Panc1 (cell line): ENCODE results near the gene KRTAP2-3. TPM values are rescaled to one million over a fixed set of nuclear protein-coding genes. Genes with fewer than 3 reads are reported as not detected.

Experiments
- ATAC-seq: fragments of 200-7000 bp; cut with Tn5 transposase; 2 replicates; pipeline ENCODE4 v1.9.1; 2020; ENCODE audit warnings: mild to moderate bottlenecking, moderate library complexity
- BruUV-seq: library from RNA; stranded (reverse); fragments of 400-500 nt; replicated peaks from 2 replicates; lab custom pipeline; 2021; lab: Mats Ljungman, UMichigan
- CTCF ChIA-PET: fragments of 300-600 bp; sonication (Branson Sonifier 250); formaldehyde crosslinking; loops from one replicate; lab custom pipeline; 2022; ENCODE audit warnings: antibody characterized with exemption; lab: Charles Lee
- POLR2A ChIA-PET: fragments of 300-600 bp; sonication (Branson Sonifier 250); formaldehyde crosslinking; loops from one replicate; lab custom pipeline; 2022; ENCODE audit warnings: antibody characterized with exemption; lab: Charles Lee
- DNase-seq: peaks from one replicate; pipeline ENCODE4 v3.0.0-alpha.2; 2010; ENCODE audit warnings: low read depth, low spot score
- H3K27ac ChIP-seq: 2 replicates; pipeline ENCODE4 v1.5.1; 2011; ENCODE audit warnings: mild to moderate bottlenecking, low read length, inconsistent platforms
- H3K27me3 ChIP-seq: fragments of 200-500 bp; sonication (Bioruptor generic); 2 replicates; pipeline ENCODE4 v1.6.0; 2014; ENCODE audit warnings: low read length, inconsistent platforms; ENCODE audit not compliant: control insufficient read depth, insufficient read depth
- H3K36me3 ChIP-seq: fragments of 200-500 bp; sonication (Bioruptor generic); 2 replicates; pipeline ENCODE4 v1.5.1; 2014; ENCODE audit warnings: inconsistent platforms, mild to moderate bottlenecking, low read length, moderate library complexity; ENCODE audit not compliant: control insufficient read depth, insufficient read depth
- H3K4me1 ChIP-seq: 2 replicates; pipeline ENCODE4 v1.5.1; 2011; ENCODE audit warnings: inconsistent platforms, mild to moderate bottlenecking, low read length, moderate library complexity; ENCODE audit not compliant: control insufficient read depth, insufficient read depth
- H3K4me3 ChIP-seq, 2 experiments: 2 replicates each; pipeline ENCODE4 v1.5.1; 2011 to 2012; ENCODE audit warnings: low read depth in 2 of 2, low read length in 2 of 2, mild to moderate bottlenecking in 2 of 2, inconsistent platforms in 1 of 2, moderate library complexity in 1 of 2
- H3K9me3 ChIP-seq: fragments of 200-500 bp; sonication (Bioruptor generic); 2 replicates; pipeline ENCODE4 v1.5.1; 2014; ENCODE audit warnings: low read depth, mild to moderate bottlenecking, inconsistent platforms, low read length, moderate library complexity; ENCODE audit not compliant: control insufficient read depth, insufficient read depth
- POLR2AphosphoS5 ChIP-seq: IDR thresholded peaks from 2 replicates; pipeline ENCODE4 v1.6.1; 2012; ENCODE audit warnings: mild to moderate bottlenecking, low read depth, low read length, moderate library complexity
- SIN3A ChIP-seq: IDR thresholded peaks from 2 replicates; pipeline ENCODE4 v1.6.1; 2012; ENCODE audit warnings: low read depth, mild to moderate bottlenecking, low read length, moderate library complexity, borderline replicate concordance; ENCODE audit not compliant: insufficient read depth
- TCF7L2 ChIP-seq: IDR thresholded peaks from 2 replicates; pipeline ENCODE4 v1.6.1; 2011; ENCODE audit warnings: mild to moderate bottlenecking, low read depth, low read length, inconsistent platforms
- in situ Hi-C: cut with HindIII; loops from 2 replicates; pipeline ENCODE4 v1.10.0; 2016; ENCODE audit warnings: low sequenced_read_pairs, low pct_unique_long_range_greater_than_20kb
- intact Hi-C: fragments of 100-400 bp; cut with micrococcal nuclease; formaldehyde crosslinking; loops from one replicate; pipeline ENCODE4 v1.10.0; 2022; ENCODE audit not compliant: unreplicated experiment
- total RNA-seq: library from RNA; stranded (reverse); gene quantifications from one replicate; pipeline ENCODE4 v1.2.1, GENCODE V29; 2021; ENCODE audit not compliant: unreplicated experiment
- TF ChIP-seq, protein P1 (sequence below): fragments of 450-650 bp; IDR thresholded peaks from 2 replicates; pipeline ENCODE4 v1.5.1; 2017; ENCODE audit warnings: mild to moderate bottlenecking
- TF ChIP-seq, protein P2 (sequence below), 2 experiments: IDR thresholded peaks; 2 replicates each; pipeline ENCODE4 v1.6.1; 2011 to 2012; ENCODE audit warnings: low read depth in 2 of 2, control low read depth in 1 of 2, low read length in 1 of 2, mild to moderate bottlenecking in 1 of 2, moderate library complexity in 1 of 2; ENCODE audit not compliant: insufficient read depth in 1 of 2

The KRTAP2-3 gene
- total RNA-seq, 1 experiment from 2014 or later: not detected

DNA sequence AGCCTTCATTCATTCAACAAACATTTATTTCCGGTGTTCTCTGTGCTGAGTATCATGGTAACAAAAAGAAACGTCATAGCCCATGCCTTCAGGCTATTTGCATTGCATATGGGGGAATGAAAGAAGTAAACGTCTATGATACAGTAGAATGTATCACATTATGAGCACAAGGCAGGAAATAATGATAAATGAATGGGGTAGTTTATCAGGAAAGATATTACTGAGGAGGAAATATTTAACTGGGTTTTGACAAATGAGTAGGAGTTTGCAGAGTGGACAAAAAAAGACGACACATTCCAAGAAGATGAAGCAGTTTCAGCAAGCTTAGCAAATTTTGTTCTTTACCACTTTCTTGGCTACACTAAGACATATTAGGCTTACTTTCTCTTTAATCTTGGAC, 22.7 kb upstream of the KRTAP2-3 start:
- no peak overlapping the region for H3K4me3 ChIP-seq
- no peaks in the 10 kb centered on the region for H3K4me1 ChIP-seq
- in situ Hi-C loops: no loop called here
- no peak for DNase-seq
- no peaks in the 10 kb centered on the region for H3K36me3 ChIP-seq
- TF ChIP-seq, protein P1, sequence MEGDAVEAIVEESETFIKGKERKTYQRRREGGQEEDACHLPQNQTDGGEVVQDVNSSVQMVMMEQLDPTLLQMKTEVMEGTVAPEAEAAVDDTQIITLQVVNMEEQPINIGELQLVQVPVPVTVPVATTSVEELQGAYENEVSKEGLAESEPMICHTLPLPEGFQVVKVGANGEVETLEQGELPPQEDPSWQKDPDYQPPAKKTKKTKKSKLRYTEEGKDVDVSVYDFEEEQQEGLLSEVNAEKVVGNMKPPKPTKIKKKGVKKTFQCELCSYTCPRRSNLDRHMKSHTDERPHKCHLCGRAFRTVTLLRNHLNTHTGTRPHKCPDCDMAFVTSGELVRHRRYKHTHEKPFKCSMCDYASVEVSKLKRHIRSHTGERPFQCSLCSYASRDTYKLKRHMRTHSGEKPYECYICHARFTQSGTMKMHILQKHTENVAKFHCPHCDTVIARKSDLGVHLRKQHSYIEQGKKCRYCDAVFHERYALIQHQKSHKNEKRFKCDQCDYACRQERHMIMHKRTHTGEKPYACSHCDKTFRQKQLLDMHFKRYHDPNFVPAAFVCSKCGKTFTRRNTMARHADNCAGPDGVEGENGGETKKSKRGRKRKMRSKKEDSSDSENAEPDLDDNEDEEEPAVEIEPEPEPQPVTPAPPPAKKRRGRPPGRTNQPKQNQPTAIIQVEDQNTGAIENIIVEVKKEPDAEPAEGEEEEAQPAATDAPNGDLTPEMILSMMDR: no peak
- TF ChIP-seq TCF7L2: no peak
- no peak for TF ChIP-seq SIN3A
- TF ChIP-seq, protein P2, sequence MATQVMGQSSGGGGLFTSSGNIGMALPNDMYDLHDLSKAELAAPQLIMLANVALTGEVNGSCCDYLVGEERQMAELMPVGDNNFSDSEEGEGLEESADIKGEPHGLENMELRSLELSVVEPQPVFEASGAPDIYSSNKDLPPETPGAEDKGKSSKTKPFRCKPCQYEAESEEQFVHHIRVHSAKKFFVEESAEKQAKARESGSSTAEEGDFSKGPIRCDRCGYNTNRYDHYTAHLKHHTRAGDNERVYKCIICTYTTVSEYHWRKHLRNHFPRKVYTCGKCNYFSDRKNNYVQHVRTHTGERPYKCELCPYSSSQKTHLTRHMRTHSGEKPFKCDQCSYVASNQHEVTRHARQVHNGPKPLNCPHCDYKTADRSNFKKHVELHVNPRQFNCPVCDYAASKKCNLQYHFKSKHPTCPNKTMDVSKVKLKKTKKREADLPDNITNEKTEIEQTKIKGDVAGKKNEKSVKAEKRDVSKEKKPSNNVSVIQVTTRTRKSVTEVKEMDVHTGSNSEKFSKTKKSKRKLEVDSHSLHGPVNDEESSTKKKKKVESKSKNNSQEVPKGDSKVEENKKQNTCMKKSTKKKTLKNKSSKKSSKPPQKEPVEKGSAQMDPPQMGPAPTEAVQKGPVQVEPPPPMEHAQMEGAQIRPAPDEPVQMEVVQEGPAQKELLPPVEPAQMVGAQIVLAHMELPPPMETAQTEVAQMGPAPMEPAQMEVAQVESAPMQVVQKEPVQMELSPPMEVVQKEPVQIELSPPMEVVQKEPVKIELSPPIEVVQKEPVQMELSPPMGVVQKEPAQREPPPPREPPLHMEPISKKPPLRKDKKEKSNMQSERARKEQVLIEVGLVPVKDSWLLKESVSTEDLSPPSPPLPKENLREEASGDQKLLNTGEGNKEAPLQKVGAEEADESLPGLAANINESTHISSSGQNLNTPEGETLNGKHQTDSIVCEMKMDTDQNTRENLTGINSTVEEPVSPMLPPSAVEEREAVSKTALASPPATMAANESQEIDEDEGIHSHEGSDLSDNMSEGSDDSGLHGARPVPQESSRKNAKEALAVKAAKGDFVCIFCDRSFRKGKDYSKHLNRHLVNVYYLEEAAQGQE (IDR thresholded peaks at IDR 0.05; ENCODE audit: insufficient read depth in 1 of 2, low read depth in 2 of 2, low read length in 1 of 2): no peak
- no peak for TF ChIP-seq POLR2AphosphoS5
- H3K9me3 ChIP-seq: no peaks in the 10 kb centered on the region
- ChIA-PET POLR2A (no interaction called here), CTCF (no interaction called here)
- H3K27me3 ChIP-seq: no peaks in the 10 kb centered on the region
- no peak overlapping the region for H3K27ac ChIP-seq
- intact Hi-C loops: no loop called here
- peak; percentile 81 for ATAC-seq
- BruUV-seq: no TSS peak

DNA sequence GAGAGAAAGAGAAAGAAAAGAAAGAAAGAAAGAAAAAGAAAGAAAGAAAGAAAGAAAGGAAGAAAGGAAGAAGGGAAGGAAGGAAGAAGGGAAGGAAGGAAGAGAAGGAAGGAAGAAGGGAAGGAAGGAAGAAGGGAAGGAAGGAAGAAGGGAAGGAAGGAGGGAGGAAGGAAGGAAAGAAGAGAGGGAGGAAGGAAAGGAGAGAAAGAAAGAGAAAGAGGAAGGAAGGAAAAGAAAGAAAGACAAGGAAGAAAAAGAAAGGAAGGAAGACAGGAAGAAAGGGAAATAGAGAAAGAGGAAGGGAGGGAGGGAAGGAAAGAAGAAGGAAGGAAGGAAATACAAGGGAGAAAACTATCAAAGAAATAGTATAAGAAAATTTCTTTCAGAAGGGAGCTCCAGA, 16.9 kb upstream of the KRTAP2-3 start:
- DNase-seq (no peak), ATAC-seq (no peak)
- Histone ChIP-seq H3K27me3 (0 out of 2 replicates have a peak, but pooled peaks cover 2% of the 10 kb centered on the region), H3K27ac (no peak overlapping the region), H3K9me3 (no peaks in the 10 kb centered on the region), H3K36me3 (no peaks in the 10 kb centered on the region), H3K4me1 (no peaks in the 10 kb centered on the region), H3K4me3 (no peak overlapping the region)
- BruUV-seq: no TSS peak
- in situ Hi-C loops (no loop called here), intact Hi-C loops (no loop called here)
- POLR2A ChIA-PET: no interaction called here
- CTCF ChIA-PET: no interaction called here
- TF ChIP-seq POLR2AphosphoS5 (no peak), SIN3A (no peak), TCF7L2 (no peak)
- TF ChIP-seq, protein P2 (IDR thresholded peaks at IDR 0.05; ENCODE audit: insufficient read depth in 1 of 2, low read depth in 2 of 2, low read length in 1 of 2): no peak
- TF ChIP-seq, protein P1: no peak
